Testis (tissue), 2 donors: Measurements from ENCODE around the gene CBLC.

Experiments used
- CTCF ChIP-seq, 3 experiments: fragments of 450-650 bp in 2 of 3; fragments of 200-600 bp in 1 of 3; sonication (generic) in 1 of 3; IDR thresholded peaks; one replicate each; pipeline ENCODE4 v1.5.1; 2016 to 2019; ENCODE audit warnings: antibody characterized with exemption in 3 of 3, mild to moderate bottlenecking in 2 of 3, moderate library complexity in 1 of 3
- POLR2A ChIP-seq: fragments of 450-650 bp; IDR thresholded peaks from one replicate; pipeline ENCODE4 v1.6.1; 2017; ENCODE audit warnings: antibody characterized with exemption, mild to moderate bottlenecking, moderate library complexity

DNA sequence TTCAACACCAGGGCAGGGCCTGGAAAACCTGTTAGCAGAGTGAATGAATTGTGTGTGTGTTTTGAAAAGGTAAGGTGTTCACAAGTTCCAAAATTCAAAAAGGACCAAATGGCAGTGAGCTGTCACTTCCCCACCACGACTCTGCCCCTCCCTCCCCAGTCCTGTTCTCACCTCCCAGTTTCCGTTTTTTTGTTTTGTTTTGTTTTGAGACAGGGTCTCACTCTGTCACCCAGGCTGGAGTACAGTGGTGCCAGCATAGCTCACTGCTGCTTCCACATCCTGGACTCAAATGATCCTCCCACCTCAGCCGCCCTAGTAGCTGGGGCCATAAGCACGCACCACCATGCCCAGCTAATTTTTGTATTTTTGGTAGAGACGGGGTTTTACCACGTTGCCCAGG lies 49.5 kb upstream of the CBLC start:
- TF ChIP-seq CTCF (IDR thresholded peaks at IDR 0.05) (no peak), POLR2A (no peak)
